GM23338 (cell line): ENCODE results near the gene EMILIN2. TPM values are rescaled to one million over a fixed set of nuclear protein-coding genes. Genes with fewer than 3 reads are reported as not detected.

Experiments used
- ATAC-seq: fragments of 200-7000 bp; cut with Tn5 transposase; 3 replicates; pipeline ENCODE4 v1.9.1; 2020
- DNase-seq: peaks from one replicate; pipeline ENCODE4 v3.0.0-alpha.2; 2015; ENCODE audit warnings: low spot score
- H2AFZ ChIP-seq: fragments of 200-600 bp; sonication (generic); 2 replicates; pipeline ENCODE4 v1.8.0; 2016; ENCODE audit warnings: antibody characterized with exemption, mild to moderate bottlenecking, moderate library complexity
- H3F3A ChIP-seq: fragments of 200-600 bp; sonication (generic); replicated peaks from 2 replicates; pipeline ENCODE4 v1.8.0; 2017; ENCODE audit warnings: antibody characterized with exemption, mixed run types, low read depth
- H3K27ac ChIP-seq: fragments of 200-600 bp; sonication (generic); 2 replicates; pipeline ENCODE4 v1.6.1; 2016; ENCODE audit warnings: low read depth
- H3K27me3 ChIP-seq: fragments of 200-600 bp; sonication (generic); 2 replicates; pipeline ENCODE4 v1.8.0; 2016; ENCODE audit warnings: mild to moderate bottlenecking, mixed run types, moderate library complexity; ENCODE audit not compliant: insufficient read depth
- H3K36me3 ChIP-seq: fragments of 200-600 bp; sonication (generic); 2 replicates; pipeline ENCODE4 v1.8.0; 2016; ENCODE audit warnings: mild to moderate bottlenecking; ENCODE audit not compliant: insufficient read depth
- H3K4me1 ChIP-seq: fragments of 200-600 bp; sonication (generic); 2 replicates; pipeline ENCODE4 v1.8.0; 2016; ENCODE audit warnings: mild to moderate bottlenecking, moderate library complexity; ENCODE audit not compliant: insufficient read depth
- H3K4me2 ChIP-seq: fragments of 200-600 bp; sonication (generic); 2 replicates; pipeline ENCODE4 v1.7.1; 2017; ENCODE audit warnings: mixed run types
- H3K4me3 ChIP-seq: fragments of 200-600 bp; sonication (generic); 2 replicates; pipeline ENCODE4 v1.6.1; 2016; ENCODE audit warnings: mixed run types
- H3K79me2 ChIP-seq: fragments of 200-600 bp; sonication (generic); replicated peaks from 2 replicates; pipeline ENCODE4 v1.8.0; 2017; ENCODE audit warnings: mild to moderate bottlenecking; ENCODE audit not compliant: insufficient read depth
- H3K9me2 ChIP-seq: fragments of 200-600 bp; sonication (generic); 2 replicates; pipeline ENCODE4 v1.8.0; 2017; ENCODE audit not compliant: insufficient read depth
- H4K20me1 ChIP-seq: fragments of 200-600 bp; sonication (generic); replicated peaks from 2 replicates; pipeline ENCODE4 v1.8.0; 2017; ENCODE audit warnings: mild to moderate bottlenecking; ENCODE audit not compliant: insufficient read depth
- H3K27ac Mint-ChIP-seq: 2 replicates; pipeline ENCODE4 v1.8.0; 2020; ENCODE audit warnings: inconsistent platforms, mild to moderate bottlenecking, moderate library complexity, mixed read lengths
- H3K27me3 Mint-ChIP-seq: 3 replicates; pipeline ENCODE4 v1.8.0; 2022; ENCODE audit warnings: low read depth, mild to moderate bottlenecking, moderate library complexity, mixed read lengths, inconsistent platforms; ENCODE audit not compliant: insufficient read depth, poor library complexity
- H3K36me3 Mint-ChIP-seq: 3 replicates; pipeline ENCODE4 v1.8.0; 2021; ENCODE audit warnings: low read depth, mild to moderate bottlenecking, inconsistent platforms, moderate library complexity, mixed read lengths
- H3K4me1 Mint-ChIP-seq: 3 replicates; pipeline ENCODE4 v1.8.0; 2020; ENCODE audit warnings: mild to moderate bottlenecking, inconsistent platforms, mixed read lengths
- H3K4me3 Mint-ChIP-seq: 3 replicates; pipeline ENCODE4 v1.8.0; 2021; ENCODE audit warnings: moderate library complexity, mild to moderate bottlenecking, inconsistent platforms, mixed read lengths
- H3K9me3 Mint-ChIP-seq: 3 replicates; pipeline ENCODE4 v1.8.0; 2020; ENCODE audit warnings: moderate library complexity, mild to moderate bottlenecking, inconsistent platforms, mixed read lengths
- EZH2 ChIP-seq: fragments of 200-600 bp; sonication (generic); IDR thresholded peaks from one replicate; pipeline ENCODE4 v1.8.0; 2017; ENCODE audit warnings: antibody characterized with exemption, mild to moderate bottlenecking, low read depth; ENCODE audit not compliant: unreplicated experiment
- POLR2AphosphoS5 ChIP-seq: IDR thresholded peaks from 2 replicates; pipeline ENCODE4 v1.6.1; 2016; ENCODE audit warnings: antibody characterized with exemption, low read depth
- STAT1 ChIP-seq: IDR thresholded peaks from one replicate; pipeline ENCODE4 v1.6.1; 2016; ENCODE audit warnings: antibody characterized with exemption; ENCODE audit not compliant: unreplicated experiment
- ZNF462 ChIP-seq: fragments of 250-450 bp; sonication (Bioruptor Pico); IDR thresholded peaks from 2 replicates; pipeline ENCODE4 v1.5.0; 2020; ENCODE audit warnings: mild to moderate bottlenecking, moderate library complexity
- polyA plus RNA-seq: library from polyadenylated mRNA; unstranded; fragments of >200 nt; fragmentation: Nextera tagmentation; extraction: Ambion mirVana; gene quantifications from 2 replicates; pipeline ENCODE4 v1.2.1, GENCODE V29; 2016
- total RNA-seq: library from RNA; depleted of rRNA; stranded (reverse); fragments of >200 nt; shearing (Covaris generic); gene quantifications from 2 replicates; pipeline ENCODE4 v1.2.3, GENCODE V29; 2014
- TF ChIP-seq, protein P1 (sequence below): IDR thresholded peaks from 2 replicates; pipeline ENCODE4 v1.6.1; 2016; ENCODE audit warnings: antibody characterized with exemption

Gene EMILIN2
- total and polyA plus RNA-seq, 2 experiments from 2014 or later = 3.0 to 11.6 TPM

DNA sequence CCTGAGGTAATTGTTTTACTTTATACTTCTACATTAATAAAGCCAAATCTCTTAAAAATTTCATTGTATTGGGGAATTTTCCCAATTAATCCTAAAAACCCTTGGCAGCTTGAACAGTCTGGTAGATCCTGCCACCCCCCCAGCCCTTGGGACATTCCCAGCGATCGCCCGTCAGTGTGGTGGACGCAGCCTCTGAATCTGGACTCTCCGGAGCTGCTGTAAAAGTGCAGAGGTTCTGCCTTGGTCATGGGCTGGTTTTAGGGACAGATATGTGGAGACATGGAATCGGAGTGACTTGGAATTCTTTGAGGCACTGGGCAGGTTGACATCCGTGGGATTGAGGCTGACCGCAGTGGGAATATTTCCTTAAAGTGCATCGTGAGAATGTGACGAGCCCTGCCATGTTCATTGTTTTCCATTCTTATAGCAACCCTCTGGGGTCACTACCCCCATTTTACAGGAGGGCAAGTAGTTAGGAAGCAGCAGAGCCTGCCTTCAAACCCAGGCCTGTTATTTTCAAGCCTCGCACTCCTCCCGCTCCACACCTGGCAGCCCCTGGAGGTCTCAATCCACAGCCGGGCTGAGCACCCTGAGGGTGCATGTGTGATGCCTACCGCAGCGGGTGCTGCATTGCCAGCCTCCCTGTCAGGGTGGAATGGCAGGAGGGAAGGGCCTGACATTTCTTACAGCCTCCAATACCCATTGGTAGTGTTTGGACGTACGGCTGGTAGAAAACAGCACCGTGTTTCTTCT, 6.5 kb downstream of the EMILIN2 start:
- Histone ChIP-seq H3K27me3 (peaks cover 23% of the 10 kb centered on the region), H3K4me3 (no peak overlapping the region), H3K36me3 (no peaks in the 10 kb centered on the region), H3K79me2 (no peaks in the 10 kb centered on the region), H3K4me2 (no peak overlapping the region), H2AFZ (0 out of 2 replicates have a peak overlapping the region, but pooled peaks have one; percentile 28), H3K27ac (no peak overlapping the region), H3K9me2 (no peaks in the 10 kb centered on the region), H4K20me1 (no peaks in the 10 kb centered on the region), H3F3A (peaks cover under 1% of the 10 kb centered on the region; the same call in 1 of the 2 replicates), H3K4me1 (peaks cover 3% of the 10 kb centered on the region)
- Mint-ChIP-seq H3K27me3 (peaks cover 13% of the 10 kb centered on the region), H3K4me3 (no peak overlapping the region), H3K4me1 (peaks cover 3% of the 10 kb centered on the region; the same call in 2 of the 3 replicates), H3K27ac (no peak overlapping the region), H3K36me3 (no peaks in the 10 kb centered on the region), H3K9me3 (no peaks in the 10 kb centered on the region)
- no peak for TF ChIP-seq POLR2AphosphoS5
- TF ChIP-seq EZH2 = no peak
- no peak for TF ChIP-seq STAT1
- TF ChIP-seq, protein P1, sequence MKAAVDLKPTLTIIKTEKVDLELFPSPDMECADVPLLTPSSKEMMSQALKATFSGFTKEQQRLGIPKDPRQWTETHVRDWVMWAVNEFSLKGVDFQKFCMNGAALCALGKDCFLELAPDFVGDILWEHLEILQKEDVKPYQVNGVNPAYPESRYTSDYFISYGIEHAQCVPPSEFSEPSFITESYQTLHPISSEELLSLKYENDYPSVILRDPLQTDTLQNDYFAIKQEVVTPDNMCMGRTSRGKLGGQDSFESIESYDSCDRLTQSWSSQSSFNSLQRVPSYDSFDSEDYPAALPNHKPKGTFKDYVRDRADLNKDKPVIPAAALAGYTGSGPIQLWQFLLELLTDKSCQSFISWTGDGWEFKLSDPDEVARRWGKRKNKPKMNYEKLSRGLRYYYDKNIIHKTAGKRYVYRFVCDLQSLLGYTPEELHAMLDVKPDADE = no peak
- TF ChIP-seq ZNF462 (CRISPR knock-in tag) = no peak
- ATAC-seq (no peak), DNase-seq (no peak)
